SK-N-SH treated with all-trans-retinoic acid at 6 μM for 48 hours (cell line): ENCODE measurements around the gene NPB.
A peak's percentile ranks its signal among the peaks of the same experiment; 100 is the strongest.

ENCODE experiments used
- ATAC-seq: fragments of 200-7000 bp; cut with Tn5 transposase; 3 replicates; pipeline ENCODE4 v1.9.1; 2020; ENCODE audit warnings: mild to moderate bottlenecking, moderate library complexity
- ARNTL ChIP-seq: fragments of 450-650 bp; formaldehyde crosslinking; IDR thresholded peaks from 2 replicates; pipeline ENCODE4 v1.5.0; 2020; ENCODE audit warnings: low read depth, mild to moderate bottlenecking, moderate library complexity, borderline replicate concordance
- BACH2 ChIP-seq: fragments of 250-450 bp; sonication (Bioruptor Pico); IDR thresholded peaks from 2 replicates; pipeline ENCODE4 v1.9.0; 2021; ENCODE audit warnings: mild to moderate bottlenecking, borderline replicate concordance
- CREB5 ChIP-seq: fragments of 250-450 bp; sonication (Bioruptor Pico); IDR thresholded peaks from 2 replicates; pipeline ENCODE4 v1.5.1; 2020; ENCODE audit warnings: low read depth, mild to moderate bottlenecking, moderate library complexity
- CSDC2 ChIP-seq: fragments of 250-450 bp; sonication (Bioruptor Pico); IDR thresholded peaks from 2 replicates; pipeline ENCODE4 v1.5.0; 2020; ENCODE audit warnings: mild to moderate bottlenecking, moderate library complexity
- GLIS3 ChIP-seq: fragments of 250-450 bp; sonication (Bioruptor Pico); IDR thresholded peaks from 2 replicates; pipeline ENCODE4 v1.5.0; 2020; ENCODE audit warnings: mild to moderate bottlenecking, moderate library complexity
- ISL1 ChIP-seq: fragments of 250-450 bp; sonication (Bioruptor Pico); IDR thresholded peaks from 2 replicates; pipeline ENCODE4 v2.1.2; 2022; ENCODE audit warnings: mild to moderate bottlenecking, moderate library complexity
- PATZ1 ChIP-seq: fragments of 250-450 bp; sonication (Bioruptor Pico); IDR thresholded peaks from 2 replicates; pipeline ENCODE4 v1.8.0; 2020; ENCODE audit warnings: mild to moderate bottlenecking, moderate library complexity, borderline replicate concordance
- POU6F1 ChIP-seq: fragments of 250-450 bp; sonication (Bioruptor Pico); IDR thresholded peaks from 2 replicates; pipeline ENCODE4 v1.8.0; 2021; ENCODE audit warnings: low read depth, mild to moderate bottlenecking, moderate library complexity, borderline replicate concordance
- PPARA ChIP-seq: fragments of 250-450 bp; sonication (Bioruptor Pico); IDR thresholded peaks from 2 replicates; pipeline ENCODE4 v1.5.0; 2020; ENCODE audit warnings: mild to moderate bottlenecking, borderline replicate concordance
- RARB ChIP-seq: fragments of 250-450 bp; sonication (Bioruptor Pico); IDR thresholded peaks from 2 replicates; pipeline ENCODE4 v1.8.0; 2021; ENCODE audit warnings: mild to moderate bottlenecking, moderate library complexity
- TCF4 ChIP-seq: fragments of 250-450 bp; sonication (Bioruptor Pico); IDR thresholded peaks from 2 replicates; pipeline ENCODE4 v1.8.0; 2021; ENCODE audit warnings: mild to moderate bottlenecking, moderate library complexity, borderline replicate concordance
- TSHZ2 ChIP-seq: fragments of 250-450 bp; sonication (Bioruptor Pico); IDR thresholded peaks from 2 replicates; pipeline ENCODE4 v1.5.0; 2020; ENCODE audit warnings: mild to moderate bottlenecking, moderate library complexity
- ZC3H10 ChIP-seq: fragments of 250-450 bp; sonication (Bioruptor Pico); IDR thresholded peaks from 2 replicates; pipeline ENCODE4 v1.5.1; 2021; ENCODE audit warnings: mild to moderate bottlenecking, moderate library complexity
- ZFP3 ChIP-seq: fragments of 250-450 bp; sonication (Bioruptor Pico); IDR thresholded peaks from 2 replicates; pipeline ENCODE4 v1.5.0; 2020; ENCODE audit warnings: mild to moderate bottlenecking, moderate library complexity
- ZFP30 ChIP-seq: fragments of 450-650 bp; formaldehyde crosslinking; IDR thresholded peaks from 2 replicates; pipeline ENCODE4 v1.5.0; 2022; ENCODE audit warnings: mild to moderate bottlenecking, moderate library complexity
- ZNF565 ChIP-seq: fragments of 450-650 bp; formaldehyde crosslinking; conservative IDR thresholded peaks from 2 replicates; pipeline ENCODE4 v1.5.0; 2020; ENCODE audit warnings: low read depth, mild to moderate bottlenecking, moderate library complexity
- ZNF70 ChIP-seq: fragments of 450-650 bp; formaldehyde crosslinking; IDR thresholded peaks from 2 replicates; pipeline ENCODE4 v1.5.0; 2020; ENCODE audit warnings: mild to moderate bottlenecking, moderate library complexity
- ZNF8 ChIP-seq: fragments of 450-650 bp; formaldehyde crosslinking; IDR thresholded peaks from 2 replicates; pipeline ENCODE4 v1.5.0; 2020; ENCODE audit warnings: mild to moderate bottlenecking, moderate library complexity

Gene NPB

GRCh38 chr17:81910840-81911276 is 8.8 kb downstream of the NPB start (continued):
- TF ChIP-seq GLIS3 (CRISPR knock-in tag) (no peak), BACH2 (CRISPR knock-in tag) (no peak)
- TF ChIP-seq, all 23 proteins: peak for 0

- TF ChIP-seq ZFP30 (CRISPR knock-in tag) (no peak), CREB5 (CRISPR knock-in tag) (no peak), CSDC2 (no peak)
- peak; percentile 89 for ATAC-seq
These were observed 9.4 kb downstream of the NPB start, which contains the start of gene PCYT2 for GRCh38 chr17:81911277-81911961. PCYT2 (minus strand) TSS chr17:81911399; CDS start chr17:81911355, 44 bp downstream.

GRCh38 chr17:81911969-81912368 is 9.9 kb downstream of the NPB start:
- TF ChIP-seq BACH2 (CRISPR knock-in tag) (no peak), ARNTL (CRISPR knock-in tag) (no peak), GLIS3 (CRISPR knock-in tag) (no peak), CREB5 (CRISPR knock-in tag) (no peak), PATZ1 (CRISPR knock-in tag) (no peak), RARB (CRISPR knock-in tag) (no peak), ISL1 (CRISPR knock-in tag) (no peak), TSHZ2 (CRISPR knock-in tag) (no peak), ZC3H10 (CRISPR knock-in tag) (no peak), ZFP3 (CRISPR knock-in tag) (no peak), ZNF70 (CRISPR knock-in tag) (no peak), PPARA (CRISPR knock-in tag) (no peak), ZNF8 (CRISPR knock-in tag) (no peak)
- TF ChIP-seq, all 23 proteins: peak for 0

GRCh38 chr17:81912441-81913309 is 10.6 kb downstream of the NPB start:
- no peak for ATAC-seq
- no peak for TF ChIP-seq TCF4 (CRISPR knock-in tag)
- no peak for TF ChIP-seq PPARA (CRISPR knock-in tag)
- no peak for TF ChIP-seq ZNF565 (CRISPR knock-in tag)
- no peak for TF ChIP-seq PATZ1 (CRISPR knock-in tag)
- TF ChIP-seq ZNF70 (CRISPR knock-in tag) = no peak
- TF ChIP-seq RARB (CRISPR knock-in tag) = no peak
- TF ChIP-seq POU6F1 (CRISPR knock-in tag) = no peak
- no peak for TF ChIP-seq ARNTL (CRISPR knock-in tag)
- TF ChIP-seq BACH2 (CRISPR knock-in tag) = no peak
- TF ChIP-seq CSDC2 = no peak
- no peak for TF ChIP-seq ZNF8 (CRISPR knock-in tag)
- no peak for TF ChIP-seq ZFP30 (CRISPR knock-in tag)

More at GRCh38 chr17:81911969-81912368, 9.9 kb downstream of the NPB start:
- ATAC-seq = no peak; the same call in 2 of the 3 replicates
